NB4 (cell line): ENCODE results near the gene TCF3.

Source experiments
- DNase-seq: peaks from one replicate; pipeline ENCODE4 v3.0.0; 2010; ENCODE audit warnings: low read depth
- H3K4me3 ChIP-seq: one replicate; pipeline ENCODE4 v1.5.1; 2011; ENCODE audit warnings: mild to moderate bottlenecking, low read depth, low read length, moderate library complexity
- CTCF ChIP-seq: IDR thresholded peaks from one replicate; pipeline ENCODE4 v1.5.1; 2012; ENCODE audit warnings: low read depth, low read length
- MAX ChIP-seq: IDR thresholded peaks from 2 replicates; pipeline ENCODE4 v1.6.1; 2011; ENCODE audit warnings: low read depth, low read length
- MYC ChIP-seq: IDR thresholded peaks from 2 replicates; pipeline ENCODE4 v1.6.1; 2011; ENCODE audit warnings: low read depth, low read length
- POLR2A ChIP-seq: IDR thresholded peaks from 2 replicates; pipeline ENCODE4 v1.6.1; 2011; ENCODE audit warnings: mild to moderate bottlenecking; ENCODE audit not compliant: insufficient read length; ENCODE audit errors: extremely low read depth

The TCF3 gene

GRCh38 chr19:1655131-1655981 is 2.9 kb upstream of the TCF3 start:
- H3K4me3 ChIP-seq, result no peak overlapping the region
- TF ChIP-seq MYC (peak; percentile 46; the same call in 1 of the 2 replicates), MAX (no peak), POLR2A (no peak)
- DNase-seq, result peak; percentile 91

GRCh38 chr19:1654178-1654792 is 1.9 kb upstream of the TCF3 start:
- DNase-seq, result no peak
- TF ChIP-seq MYC (no peak), POLR2A (no peak), MAX (no peak), CTCF (no peak)
- no peak overlapping the region for H3K4me3 ChIP-seq

GRCh38 chr19:1653300-1653628 is 849 bp upstream of the TCF3 start:
- no peak for DNase-seq
- 0 out of 2 replicates have a peak, but pooled peaks have one; percentile 1 for TF ChIP-seq MYC
- TF ChIP-seq CTCF, result no peak
- peak overlapping the region; percentile 47 for H3K4me3 ChIP-seq

GRCh38 chr19:1651568-1652291 is 685 bp downstream of the TCF3 start:
- DNase-seq, result peak; percentile 51
- TF ChIP-seq MYC, result no peak
- no peak for TF ChIP-seq CTCF
- TF ChIP-seq POLR2A, result no peak
- TF ChIP-seq MAX, result no peak

GRCh38 chr19:1650650-1651567 is 1.5 kb downstream of the TCF3 start:
- TF ChIP-seq MAX, result no peak
- TF ChIP-seq CTCF, result no peak
- TF ChIP-seq MYC, result no peak
- no peak for TF ChIP-seq POLR2A
- DNase-seq, result peak; percentile 70
- H3K4me3 ChIP-seq, result peak overlapping the region; percentile 64

More at GRCh38 chr19:1651568-1652291, 685 bp downstream of the TCF3 start:
- peak overlapping the region; percentile 64 for H3K4me3 ChIP-seq
